ENCODE measurements around the gene LRP1.

The LRP1 gene

DNA sequence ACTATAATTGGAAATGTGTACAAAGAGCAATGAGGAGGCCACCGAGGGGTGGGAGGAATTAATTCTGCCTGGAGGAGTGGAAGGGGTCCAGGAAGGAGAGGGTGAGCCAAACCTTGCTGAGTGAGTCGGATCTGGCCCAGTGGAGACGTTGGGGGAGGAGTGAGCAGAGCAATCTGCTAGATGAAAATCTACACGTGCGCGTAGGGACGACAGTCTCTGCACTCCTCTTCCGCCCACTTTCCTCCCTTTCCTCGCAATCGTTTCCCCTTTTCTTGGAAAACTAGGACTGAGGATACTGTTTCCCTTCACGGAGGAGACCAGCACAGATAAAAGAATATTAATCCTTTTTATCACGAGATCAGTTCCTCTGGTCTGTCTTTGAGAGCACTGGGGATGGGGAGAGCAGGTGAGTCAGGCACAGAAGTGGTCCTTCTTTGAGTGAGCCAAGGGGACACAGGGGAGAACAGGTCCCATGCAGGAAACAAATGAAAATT, 42.2 kb upstream of the LRP1 start:
- peak overlapping the region; percentile 95 for H3K4me3 ChIP-seq (ENCODE audit: low read length)
- peak overlapping the region; percentile 36; the same call in 1 of the 2 replicates for H2AFZ ChIP-seq (ENCODE audit: low read depth, low read length)

DNA sequence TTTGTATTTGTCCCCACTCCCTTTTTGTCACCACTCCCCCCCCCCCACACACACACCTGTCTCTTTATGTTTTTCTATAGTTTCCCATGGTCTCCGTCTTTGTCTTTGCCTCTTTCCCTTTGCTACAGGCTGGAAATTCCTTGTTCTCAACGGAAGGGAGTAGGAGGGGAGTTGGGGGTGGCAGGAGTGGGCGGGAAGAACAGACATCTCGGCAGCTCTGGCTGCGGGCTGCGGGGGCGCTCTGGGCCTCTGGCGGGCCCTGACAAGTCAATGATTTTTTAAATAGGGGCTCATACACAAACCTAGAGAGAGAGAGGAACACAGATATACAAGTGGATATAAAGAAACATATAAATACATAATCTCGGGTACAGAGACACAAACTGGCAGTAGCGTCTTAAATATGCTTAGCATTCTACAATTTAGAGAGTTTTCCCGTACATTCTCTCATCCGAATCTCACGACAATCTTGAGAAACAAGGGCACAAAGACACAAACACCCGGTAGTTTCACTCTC, 41.7 kb upstream of the LRP1 start:
- TF ChIP-seq EZH2phosphoT487 (IDR thresholded peaks at IDR 0.05; ENCODE audit: low read depth), result no peak
- TF ChIP-seq, protein P1, sequence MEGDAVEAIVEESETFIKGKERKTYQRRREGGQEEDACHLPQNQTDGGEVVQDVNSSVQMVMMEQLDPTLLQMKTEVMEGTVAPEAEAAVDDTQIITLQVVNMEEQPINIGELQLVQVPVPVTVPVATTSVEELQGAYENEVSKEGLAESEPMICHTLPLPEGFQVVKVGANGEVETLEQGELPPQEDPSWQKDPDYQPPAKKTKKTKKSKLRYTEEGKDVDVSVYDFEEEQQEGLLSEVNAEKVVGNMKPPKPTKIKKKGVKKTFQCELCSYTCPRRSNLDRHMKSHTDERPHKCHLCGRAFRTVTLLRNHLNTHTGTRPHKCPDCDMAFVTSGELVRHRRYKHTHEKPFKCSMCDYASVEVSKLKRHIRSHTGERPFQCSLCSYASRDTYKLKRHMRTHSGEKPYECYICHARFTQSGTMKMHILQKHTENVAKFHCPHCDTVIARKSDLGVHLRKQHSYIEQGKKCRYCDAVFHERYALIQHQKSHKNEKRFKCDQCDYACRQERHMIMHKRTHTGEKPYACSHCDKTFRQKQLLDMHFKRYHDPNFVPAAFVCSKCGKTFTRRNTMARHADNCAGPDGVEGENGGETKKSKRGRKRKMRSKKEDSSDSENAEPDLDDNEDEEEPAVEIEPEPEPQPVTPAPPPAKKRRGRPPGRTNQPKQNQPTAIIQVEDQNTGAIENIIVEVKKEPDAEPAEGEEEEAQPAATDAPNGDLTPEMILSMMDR (IDR thresholded peaks at IDR 0.05; ENCODE audit: low read depth, low read length), result peak; percentile 56
- H3K4me2 ChIP-seq (ENCODE audit: low read length), result peak overlapping the region; percentile 90
- H3K4me3 ChIP-seq (ENCODE audit: low read length), result peak overlapping the region; percentile 95
- H3K27me3 ChIP-seq (ENCODE audit: low read depth, low read length), result no peaks in the 10 kb centered on the region
- no peaks in the 10 kb centered on the region for H3K79me2 ChIP-seq (ENCODE audit: low read length)
- H3K9ac ChIP-seq (ENCODE audit: low read length), result peak overlapping the region; percentile 96
- H3K4me1 ChIP-seq (ENCODE audit: low read length), result peaks cover 17% of the 10 kb centered on the region
- H3K9me3 ChIP-seq (ENCODE audit: insufficient read depth, low read length), result no peaks in the 10 kb centered on the region
- no peaks in the 10 kb centered on the region for H3K36me3 ChIP-seq (replicated peaks; ENCODE audit: low read depth, low read length)
- no peaks in the 10 kb centered on the region for H4K20me1 ChIP-seq (ENCODE audit: insufficient read depth, low read length)
- H3K27ac ChIP-seq (ENCODE audit: low read length), result peak overlapping the region; percentile 70
- H2AFZ ChIP-seq (ENCODE audit: low read depth, low read length), result peak overlapping the region; percentile 67

More for the DNA sequence above, 42.2 kb upstream of the LRP1 start:
- H3K4me1 ChIP-seq (ENCODE audit: low read length), result peaks cover 17% of the 10 kb centered on the region
- H3K9me3 ChIP-seq (ENCODE audit: insufficient read depth, low read length), result no peaks in the 10 kb centered on the region
- H3K27me3 ChIP-seq (ENCODE audit: low read depth, low read length), result no peaks in the 10 kb centered on the region
- no peak overlapping the region for H3K27ac ChIP-seq (ENCODE audit: low read length)
- no peaks in the 10 kb centered on the region for H3K79me2 ChIP-seq (ENCODE audit: low read length)
- peak overlapping the region; percentile 90 for H3K4me2 ChIP-seq (ENCODE audit: low read length)
- H3K36me3 ChIP-seq (replicated peaks; ENCODE audit: low read depth, low read length), result no peaks in the 10 kb centered on the region
- no peaks in the 10 kb centered on the region for H4K20me1 ChIP-seq (ENCODE audit: insufficient read depth, low read length)
- H3K9ac ChIP-seq (ENCODE audit: low read length), result peak overlapping the region; percentile 96
- no peak for TF ChIP-seq EZH2phosphoT487 (IDR thresholded peaks at IDR 0.05; ENCODE audit: low read depth)
- TF ChIP-seq, protein P1 (IDR thresholded peaks at IDR 0.05; ENCODE audit: low read depth, low read length), result no peak

DNA sequence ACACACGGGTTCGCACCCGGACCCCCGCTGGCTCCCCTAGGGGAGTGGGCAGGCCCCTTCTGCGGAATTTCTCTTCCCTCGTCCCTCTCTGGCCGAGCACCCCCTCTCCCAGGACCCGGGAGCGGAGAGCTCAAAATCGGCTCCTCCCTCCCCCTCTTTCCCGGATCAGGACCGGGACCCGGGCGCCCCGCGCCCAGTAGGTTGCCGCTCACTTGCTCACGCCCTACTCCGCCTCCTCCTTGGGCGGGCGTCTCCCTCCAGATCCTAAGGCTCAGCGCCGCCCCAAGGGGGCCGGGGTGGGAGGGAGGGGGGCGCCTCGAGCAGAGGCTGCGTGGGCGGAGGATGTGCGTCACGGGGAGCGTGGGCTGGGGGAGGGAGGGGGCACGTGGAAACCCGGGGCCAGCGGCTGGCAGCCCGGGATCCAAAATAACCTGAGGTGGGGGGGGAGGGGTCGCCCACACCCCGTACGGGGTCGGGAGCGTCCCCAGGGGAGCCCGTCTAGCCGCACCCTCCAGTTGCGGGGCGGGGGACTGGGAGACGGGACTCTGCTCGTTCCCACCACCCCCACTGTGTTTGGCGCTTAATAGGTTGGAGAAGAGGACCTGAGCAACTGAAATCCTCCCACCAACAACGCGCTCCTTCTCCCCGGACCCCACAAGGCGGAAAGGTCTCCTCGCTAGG, 41.1 kb upstream of the LRP1 start:
- peaks cover 17% of the 10 kb centered on the region for H3K4me1 ChIP-seq (ENCODE audit: low read length)
- peak overlapping the region; percentile 70 for H3K27ac ChIP-seq (ENCODE audit: low read length)
- peak overlapping the region; percentile 67 for H2AFZ ChIP-seq (ENCODE audit: low read depth, low read length)

More for the DNA sequence above, 41.1 kb upstream of the LRP1 start:
- Histone ChIP-seq H3K9me3 (ENCODE audit: insufficient read depth, low read length) (no peaks in the 10 kb centered on the region), H3K27me3 (ENCODE audit: low read depth, low read length) (no peaks in the 10 kb centered on the region), H3K4me3 (ENCODE audit: low read length) (peak overlapping the region; percentile 95), H3K9ac (ENCODE audit: low read length) (peak overlapping the region; percentile 96), H3K4me2 (ENCODE audit: low read length) (peak overlapping the region; percentile 90), H3K79me2 (ENCODE audit: low read length) (no peaks in the 10 kb centered on the region), H4K20me1 (ENCODE audit: insufficient read depth, low read length) (no peaks in the 10 kb centered on the region), H3K36me3 (replicated peaks; ENCODE audit: low read depth, low read length) (no peaks in the 10 kb centered on the region)
- no peak for TF ChIP-seq EZH2phosphoT487 (IDR thresholded peaks at IDR 0.05; ENCODE audit: low read depth)
- TF ChIP-seq, protein P1 (IDR thresholded peaks at IDR 0.05; ENCODE audit: low read depth, low read length), result no peak

Measured in OCI-LY3 (cell line).